Measurements from ENCODE around the gene LRRC40.

The LRRC40 gene

DNA sequence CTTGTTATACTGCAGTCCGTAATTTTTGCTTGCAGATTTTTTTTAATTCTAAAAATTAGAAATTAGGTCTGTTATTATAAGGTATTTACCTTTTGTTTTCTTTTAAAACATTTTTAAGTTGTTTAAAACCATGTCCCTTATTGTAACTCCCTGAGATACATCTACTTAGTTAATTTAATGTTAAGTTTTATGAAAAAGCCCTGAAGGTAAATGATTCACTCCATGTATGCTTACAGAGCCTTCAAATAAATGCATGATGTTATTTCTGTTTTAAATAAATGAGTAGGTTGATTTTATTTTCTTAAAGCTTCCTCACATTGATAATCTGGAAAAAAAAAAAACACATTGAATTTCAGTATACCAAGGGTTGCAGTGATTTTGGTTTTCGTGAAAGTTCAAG lies 23.3 kb upstream of the LRRC40 start:
- TF ChIP-seq, protein P1, sequence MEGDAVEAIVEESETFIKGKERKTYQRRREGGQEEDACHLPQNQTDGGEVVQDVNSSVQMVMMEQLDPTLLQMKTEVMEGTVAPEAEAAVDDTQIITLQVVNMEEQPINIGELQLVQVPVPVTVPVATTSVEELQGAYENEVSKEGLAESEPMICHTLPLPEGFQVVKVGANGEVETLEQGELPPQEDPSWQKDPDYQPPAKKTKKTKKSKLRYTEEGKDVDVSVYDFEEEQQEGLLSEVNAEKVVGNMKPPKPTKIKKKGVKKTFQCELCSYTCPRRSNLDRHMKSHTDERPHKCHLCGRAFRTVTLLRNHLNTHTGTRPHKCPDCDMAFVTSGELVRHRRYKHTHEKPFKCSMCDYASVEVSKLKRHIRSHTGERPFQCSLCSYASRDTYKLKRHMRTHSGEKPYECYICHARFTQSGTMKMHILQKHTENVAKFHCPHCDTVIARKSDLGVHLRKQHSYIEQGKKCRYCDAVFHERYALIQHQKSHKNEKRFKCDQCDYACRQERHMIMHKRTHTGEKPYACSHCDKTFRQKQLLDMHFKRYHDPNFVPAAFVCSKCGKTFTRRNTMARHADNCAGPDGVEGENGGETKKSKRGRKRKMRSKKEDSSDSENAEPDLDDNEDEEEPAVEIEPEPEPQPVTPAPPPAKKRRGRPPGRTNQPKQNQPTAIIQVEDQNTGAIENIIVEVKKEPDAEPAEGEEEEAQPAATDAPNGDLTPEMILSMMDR (conservative IDR thresholded peaks at IDR 0.05) = no peak
- H3K27ac ChIP-seq = no peak overlapping the region

DNA sequence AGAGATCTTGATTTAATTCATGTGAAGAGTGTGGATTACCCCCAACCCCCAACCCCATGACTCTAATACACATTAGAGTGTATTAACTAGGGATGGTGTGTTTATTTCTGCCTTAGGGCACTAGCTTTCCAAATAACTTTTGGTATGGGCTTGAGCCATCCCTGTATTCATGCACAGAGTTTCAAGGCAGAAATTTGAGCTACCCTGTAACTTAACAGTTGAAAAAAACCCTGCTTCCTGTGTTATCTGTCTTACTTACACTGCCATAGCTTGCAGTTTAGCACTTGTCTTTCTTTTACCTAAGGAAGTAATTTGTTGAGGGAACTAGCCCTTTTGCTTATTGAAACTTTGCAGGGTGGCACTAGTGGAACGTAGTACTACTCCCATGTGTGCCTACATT lies 22.1 kb upstream of the LRRC40 start:
- no peak overlapping the region for H3K27ac ChIP-seq
- TF ChIP-seq, protein P1 (conservative IDR thresholded peaks at IDR 0.05) = no peak

DNA sequence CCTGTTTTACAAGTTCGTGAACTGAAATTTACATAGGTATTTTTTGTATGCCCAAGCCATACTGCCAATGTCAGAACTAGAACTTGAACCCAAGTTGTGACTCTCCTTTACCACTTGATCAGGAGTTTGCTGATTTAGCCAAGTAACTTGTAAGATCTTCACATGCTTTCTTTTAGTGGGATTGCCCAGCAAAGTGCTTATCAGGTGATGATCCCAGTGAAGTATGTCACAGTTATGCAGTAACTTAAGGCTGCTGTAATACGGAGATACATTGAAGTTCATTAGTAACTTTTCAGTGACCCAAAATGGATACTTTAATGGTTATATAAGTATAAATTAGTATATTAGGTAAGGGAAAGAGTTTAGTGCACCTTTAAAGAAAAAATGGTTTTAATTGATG lies 19.6 kb upstream of the LRRC40 start:
- TF ChIP-seq, protein P1 (conservative IDR thresholded peaks at IDR 0.05) = no peak

DNA sequence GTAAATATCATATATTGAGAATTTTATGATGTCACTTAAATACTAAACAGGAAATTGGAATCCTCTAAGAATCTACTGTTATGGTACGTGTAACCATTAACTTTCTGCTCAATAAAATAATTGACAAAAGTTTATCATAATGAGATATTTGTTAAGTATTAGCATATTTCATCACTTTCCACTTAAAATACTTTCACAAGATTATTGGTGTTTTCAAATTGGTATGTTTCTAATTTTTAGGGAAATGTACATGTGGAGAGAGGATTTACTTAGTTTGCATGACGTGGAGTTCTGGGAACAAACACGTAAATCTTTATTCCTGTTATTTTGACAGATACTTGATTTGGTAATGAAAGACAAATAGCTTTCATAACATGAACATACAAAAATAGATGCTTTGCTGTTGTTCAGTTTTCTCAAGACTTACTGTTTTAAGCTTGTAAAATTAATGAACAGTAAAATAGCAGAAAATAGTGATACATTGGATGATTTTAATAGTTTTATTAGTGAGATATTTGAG lies 17.4 kb upstream of the LRRC40 start:
- TF ChIP-seq, protein P1 (conservative IDR thresholded peaks at IDR 0.05) = no peak
- H3K27ac ChIP-seq = peak overlapping the region; percentile 98

More for the DNA sequence above, 19.6 kb upstream of the LRRC40 start:
- H3K27ac ChIP-seq = no peak overlapping the region

DNA sequence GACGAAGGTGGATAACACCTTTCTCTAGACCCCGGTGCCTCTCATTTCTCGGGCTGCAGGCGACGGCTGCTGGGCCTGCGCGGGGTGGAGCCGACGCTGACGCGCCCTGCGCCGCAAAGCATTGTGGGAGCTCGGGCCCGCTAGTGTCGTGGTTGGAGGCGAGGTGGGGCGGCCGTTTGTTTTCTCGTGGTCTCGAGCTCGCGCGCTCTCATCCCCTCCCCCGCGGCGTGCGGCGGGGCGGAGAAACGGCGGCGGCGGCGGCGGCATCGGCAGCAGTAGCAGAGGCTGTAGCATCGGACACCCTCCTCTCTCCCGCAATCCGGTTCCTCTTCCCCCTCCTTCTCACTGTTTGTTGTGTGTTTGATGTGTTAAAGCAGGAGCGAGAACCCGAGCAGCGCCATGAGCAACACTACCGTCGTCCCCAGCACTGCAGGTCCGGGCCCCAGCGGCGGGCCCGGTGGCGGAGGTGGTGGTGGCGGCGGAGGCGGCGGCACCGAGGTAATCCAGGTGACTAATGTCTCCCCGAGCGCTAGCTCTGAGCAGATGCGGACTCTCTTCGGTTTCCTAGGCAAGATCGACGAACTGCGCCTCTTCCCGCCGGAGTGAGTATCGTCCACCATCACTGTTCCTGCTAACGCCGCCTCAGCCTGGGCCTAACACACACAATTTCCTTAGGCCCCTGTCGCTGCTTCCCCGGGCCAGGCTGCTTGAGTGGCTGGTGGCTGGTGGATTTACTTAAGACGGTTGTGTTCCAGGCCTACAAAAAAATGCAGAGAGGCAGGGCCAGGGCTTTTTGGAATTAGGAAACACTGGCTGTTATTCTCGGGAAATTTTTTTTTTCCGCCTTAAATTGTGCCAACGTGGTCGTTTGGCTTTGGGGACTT lies 16.1 kb upstream of the LRRC40 start, which contains the start of gene SRSF11:
SRSF11 (plus strand) TSS at position 143 of the 884 bp plus-strand sequence; CDS start at position 400, 257 bp downstream.
- peak within 1 kb of the TSS; percentile 98 for H3K27ac ChIP-seq
- TF ChIP-seq, protein P1 (conservative IDR thresholded peaks at IDR 0.05) = no peak

DNA sequence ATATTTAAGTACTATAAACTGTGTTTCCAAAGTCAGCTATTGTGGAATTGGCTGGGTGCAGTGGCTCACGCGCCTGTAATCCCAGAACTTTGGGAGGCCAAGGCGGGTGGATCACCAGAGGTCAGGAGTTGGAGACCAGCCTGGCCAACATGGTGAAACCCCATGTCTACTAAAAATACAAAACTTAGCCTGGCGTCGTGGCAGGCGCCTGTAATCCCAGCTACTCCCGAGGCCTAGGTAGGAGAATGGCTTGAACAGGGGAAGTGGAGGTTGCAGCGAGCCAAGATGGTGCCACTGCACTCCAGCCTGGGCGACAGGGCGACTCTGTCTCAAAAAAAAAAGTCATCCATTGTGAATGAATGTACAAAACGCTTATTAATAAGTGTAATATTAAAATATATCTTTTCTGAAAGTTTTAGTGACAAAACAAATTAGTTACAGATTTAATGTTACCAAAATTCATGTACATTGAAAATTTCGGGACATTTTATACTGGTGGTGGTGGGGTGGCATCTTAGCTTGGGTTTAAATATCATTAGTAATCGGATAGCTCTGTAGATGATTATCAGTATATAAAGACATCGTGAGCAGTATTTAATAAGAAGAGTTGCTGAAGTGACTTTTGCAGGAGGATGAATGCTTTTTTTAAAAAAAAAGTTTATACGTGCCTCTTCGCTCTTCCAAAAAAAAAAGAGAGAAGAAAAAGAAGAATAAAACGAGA lies 15.3 kb upstream of the LRRC40 start:
- H3K27ac ChIP-seq = peak overlapping the region; percentile 98
- TF ChIP-seq, protein P1 (conservative IDR thresholded peaks at IDR 0.05) = no peak

DNA sequence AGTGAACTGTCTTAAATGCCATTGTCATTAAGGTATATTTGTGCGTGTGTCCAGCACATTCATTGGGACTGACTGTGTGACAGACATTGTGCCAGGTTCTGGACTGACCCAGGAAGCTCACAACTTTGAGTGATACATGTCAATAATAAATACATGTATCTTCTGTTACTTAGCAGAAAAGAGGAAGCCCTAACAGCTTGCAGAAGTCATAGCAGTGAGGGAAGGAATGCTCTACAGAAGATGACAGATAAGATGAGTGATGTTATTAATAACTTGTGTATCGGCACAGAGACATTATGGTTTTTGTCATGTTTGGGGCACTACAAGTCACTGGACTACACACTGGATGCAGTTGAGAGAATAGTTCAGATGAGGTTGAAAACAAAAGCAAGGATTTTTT lies 14.6 kb upstream of the LRRC40 start:
- H3K27ac ChIP-seq = peak overlapping the region; percentile 98
- TF ChIP-seq, protein P1 (conservative IDR thresholded peaks at IDR 0.05) = no peak

Data from VCaP (cell line).